ENCODE results near the gene LHFPL6. TPM values are rescaled to one million over a fixed set of nuclear protein-coding genes. Genes with fewer than 3 reads are reported as not detected.

Gene LHFPL6
- total and polyA plus RNA-seq, 9 of the 15 experiments (the other 6 are each of a cell fraction or from before 2014, with no cell fraction given): 0.18 TPM; not detected in 8

GRCh38 chr13:39599012-39599411, 4.0 kb downstream of the LHFPL6 start (continued):
- no peak for TF ChIP-seq ZBTB43 (CRISPR knock-in tag; IDR thresholded peaks at IDR 0.05)
- no peak for TF ChIP-seq PHTF2 (CRISPR knock-in tag; IDR thresholded peaks at IDR 0.05)

GRCh38 chr13:39597838-39598237, 5.2 kb downstream of the LHFPL6 start:
- H2AFZ ChIP-seq (ENCODE audit: low read depth, low read length): no peak overlapping the region
- H3K4me3 ChIP-seq: no peak overlapping the region
- DNase-seq (ENCODE audit: extremely low read depth in 1 of 4, low spot score in 3 of 4) (no peak), ATAC-seq (no peak), FAIRE-seq (no peak)
- POLR2A ChIA-PET: no interaction called here
- no peak overlapping the region for H3K9ac ChIP-seq (ENCODE audit: insufficient read depth in 1 of 2, low read depth in 2 of 2, low read length in 2 of 2)
- H4K20me1 ChIP-seq (replicated peaks; ENCODE audit: control insufficient read depth, insufficient read depth, low read length): no peaks in the 10 kb centered on the region
- peaks cover 3 to 13% of the 10 kb centered on the region in 2 experiments; a peak in 4 of 5 replicates for H3K27me3 ChIP-seq (ENCODE audit: control insufficient read depth in 2 of 2, insufficient read depth in 2 of 2, low read length in 2 of 2)
- H3K27ac ChIP-seq (ENCODE audit: extremely low read depth, low read depth, low read length): no peak overlapping the region
- TF ChIP-seq ETV1 (tag; conservative IDR thresholded peaks at IDR 0.05; ENCODE audit: low read depth): no peak
- TF ChIP-seq PRPF4 (IDR thresholded peaks at IDR 0.05; ENCODE audit: insufficient read depth, low read depth, low read length, poor library complexity, severe bottlenecking): no peak
- TF ChIP-seq, protein P1, sequence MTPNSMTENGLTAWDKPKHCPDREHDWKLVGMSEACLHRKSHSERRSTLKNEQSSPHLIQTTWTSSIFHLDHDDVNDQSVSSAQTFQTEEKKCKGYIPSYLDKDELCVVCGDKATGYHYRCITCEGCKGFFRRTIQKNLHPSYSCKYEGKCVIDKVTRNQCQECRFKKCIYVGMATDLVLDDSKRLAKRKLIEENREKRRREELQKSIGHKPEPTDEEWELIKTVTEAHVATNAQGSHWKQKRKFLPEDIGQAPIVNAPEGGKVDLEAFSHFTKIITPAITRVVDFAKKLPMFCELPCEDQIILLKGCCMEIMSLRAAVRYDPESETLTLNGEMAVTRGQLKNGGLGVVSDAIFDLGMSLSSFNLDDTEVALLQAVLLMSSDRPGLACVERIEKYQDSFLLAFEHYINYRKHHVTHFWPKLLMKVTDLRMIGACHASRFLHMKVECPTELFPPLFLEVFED (CRISPR knock-in tag; conservative IDR thresholded peaks at IDR 0.05): no peak
- TF ChIP-seq HDAC1 (IDR thresholded peaks at IDR 0.05): no peak
- no peak for TF ChIP-seq CCNT2 (IDR thresholded peaks at IDR 0.05; ENCODE audit: borderline replicate concordance, extremely low read depth, insufficient read length, low read depth, low read length)
- no peak for TF ChIP-seq MTA3 (IDR thresholded peaks at IDR 0.05; ENCODE audit: borderline replicate concordance)
- TF ChIP-seq ZNF12 (CRISPR knock-in tag; IDR thresholded peaks at IDR 0.05): no peak
- TF ChIP-seq JUND (IDR thresholded peaks at IDR 0.05; ENCODE audit: borderline replicate concordance, low read depth, low read length): no peak
- no peak for TF ChIP-seq JUND (tag; IDR thresholded peaks at IDR 0.05; ENCODE audit: borderline replicate concordance, low read depth, low read length)
- no peak for TF ChIP-seq TAF1 (IDR thresholded peaks at IDR 0.05; ENCODE audit: control insufficient read depth, extremely low read depth, insufficient read depth, low read length, severe bottlenecking)
- TF ChIP-seq FOS (IDR thresholded peaks at IDR 0.05; ENCODE audit: extremely low read depth, insufficient read length): no peak
- H3K9me1 ChIP-seq (ENCODE audit: control insufficient read depth, insufficient read depth, low read length): no peaks in the 10 kb centered on the region
- peaks cover 0 to 6% of the 10 kb centered on the region in 2 experiments; a peak in 1 of 5 replicates for H3K4me1 ChIP-seq (replicated peaks in 1 of 2; ENCODE audit: control insufficient read depth in 2 of 2, insufficient read depth in 2 of 2, low read length in 2 of 2)
- 0% methylated on average over 2 of the region's 2 CpGs for WGBS (ENCODE audit: insufficient coverage, low coverage, missing lambda C conversion rate)
- BruUV-seq (replicated peaks): no TSS peak
- in situ Hi-C loops (cut with MboI) (no loop called here), intact Hi-C loops (cut with micrococcal nuclease) (no loop called here)
- no peaks in the 10 kb centered on the region for H3K79me2 ChIP-seq (ENCODE audit: control insufficient read depth, insufficient read depth, low read length)
- no peaks in the 10 kb centered on the region for H3K36me3 ChIP-seq (ENCODE audit: control insufficient read depth, insufficient read depth, low read length)
- no peak overlapping the region for H3K4me2 ChIP-seq (ENCODE audit: insufficient read depth, low read length)
- no peaks in the 10 kb centered on the region for H3K9me3 ChIP-seq (replicated peaks; ENCODE audit: control insufficient read depth, insufficient read depth, low read depth, low read length)
- CTCF ChIA-PET (ENCODE audit: low intra/inter-chr PET ratio): no interaction called here
